ENCODE data around the gene THAP3. TPM values are rescaled to one million over a fixed set of nuclear protein-coding genes. Genes with fewer than 3 reads are reported as not detected.

Gene THAP3
- total RNA-seq, 2 experiments from 2014 or later: 15.2 to 18.7 TPM

DNA sequence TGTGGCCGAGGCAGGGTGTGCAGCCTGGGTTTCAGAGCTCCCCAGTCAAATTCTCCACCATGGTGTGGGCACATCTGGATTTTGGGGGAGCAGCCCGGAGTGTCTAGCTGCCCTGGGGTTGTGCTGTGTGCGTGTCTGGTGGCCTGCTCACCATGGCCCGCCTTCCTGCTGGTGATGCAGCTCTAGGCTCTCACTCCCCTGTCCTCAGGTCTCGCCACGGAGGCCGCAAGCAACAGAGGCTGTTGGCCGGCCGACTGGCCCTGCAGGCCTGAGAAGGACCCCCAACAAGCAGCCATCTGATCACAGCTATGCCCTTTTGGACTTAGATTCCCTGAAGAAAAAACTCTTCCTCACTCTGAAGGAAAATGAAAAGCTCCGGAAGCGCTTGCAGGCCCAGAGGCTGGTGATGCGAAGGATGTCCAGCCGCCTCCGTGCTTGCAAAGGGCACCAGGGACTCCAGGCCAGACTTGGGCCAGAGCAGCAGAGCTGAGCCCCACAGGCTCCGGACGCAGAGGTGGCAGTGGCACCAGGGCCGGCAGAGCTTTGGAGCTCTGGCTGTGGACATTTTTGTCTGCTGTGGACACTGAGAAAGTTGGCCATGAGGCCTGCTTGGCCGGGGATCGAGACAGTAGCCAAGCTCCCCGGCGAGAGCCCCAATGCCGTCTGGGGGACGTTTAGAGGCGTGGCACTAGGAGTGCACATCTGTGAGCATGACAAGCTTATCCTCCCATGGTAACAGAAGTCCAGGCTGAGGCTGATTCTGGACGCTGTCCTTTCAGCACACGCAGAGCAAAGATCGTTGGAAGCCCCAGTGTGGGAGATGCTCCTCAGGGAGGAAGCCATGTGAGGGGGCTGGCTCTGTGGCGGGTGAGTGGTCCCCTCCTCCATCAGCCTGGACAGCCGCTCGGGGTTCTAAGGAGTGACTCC, 8.2 kb downstream of the THAP3 start:
- Mint-ChIP-seq H3K4me3 (no peak overlapping the region), H3K4me1 (ENCODE audit: low read depth) (peaks cover 7% of the 10 kb centered on the region), H3K27ac (no peak overlapping the region), H3K36me3 (ENCODE audit: low read depth) (peaks cover 60% of the 10 kb centered on the region), H3K9me3 (no peaks in the 10 kb centered on the region), H3K27me3 (no peaks in the 10 kb centered on the region)
- TF ChIP-seq, protein P1, sequence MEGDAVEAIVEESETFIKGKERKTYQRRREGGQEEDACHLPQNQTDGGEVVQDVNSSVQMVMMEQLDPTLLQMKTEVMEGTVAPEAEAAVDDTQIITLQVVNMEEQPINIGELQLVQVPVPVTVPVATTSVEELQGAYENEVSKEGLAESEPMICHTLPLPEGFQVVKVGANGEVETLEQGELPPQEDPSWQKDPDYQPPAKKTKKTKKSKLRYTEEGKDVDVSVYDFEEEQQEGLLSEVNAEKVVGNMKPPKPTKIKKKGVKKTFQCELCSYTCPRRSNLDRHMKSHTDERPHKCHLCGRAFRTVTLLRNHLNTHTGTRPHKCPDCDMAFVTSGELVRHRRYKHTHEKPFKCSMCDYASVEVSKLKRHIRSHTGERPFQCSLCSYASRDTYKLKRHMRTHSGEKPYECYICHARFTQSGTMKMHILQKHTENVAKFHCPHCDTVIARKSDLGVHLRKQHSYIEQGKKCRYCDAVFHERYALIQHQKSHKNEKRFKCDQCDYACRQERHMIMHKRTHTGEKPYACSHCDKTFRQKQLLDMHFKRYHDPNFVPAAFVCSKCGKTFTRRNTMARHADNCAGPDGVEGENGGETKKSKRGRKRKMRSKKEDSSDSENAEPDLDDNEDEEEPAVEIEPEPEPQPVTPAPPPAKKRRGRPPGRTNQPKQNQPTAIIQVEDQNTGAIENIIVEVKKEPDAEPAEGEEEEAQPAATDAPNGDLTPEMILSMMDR (IDR thresholded peaks at IDR 0.05): no peak
- no peak for DNase-seq
- ChIA-PET POLR2A (interaction anchor here (0.7 to 1.3 kb wide), 2 partner anchors 30 to 53 kb away, joined by 3 to 6 read pairs; partner anchors contain the start of genes KLHL21 and ZBTB48), CTCF (interaction anchor here (1.4 kb wide), 1 partner anchor 78 kb away, joined by 4 read pairs; the partner anchor contains the start of genes NOL9 and TAS1R1)
- Histone ChIP-seq H3K4me3 (ENCODE audit: low read length) (no peak overlapping the region), H3K9me3 (ENCODE audit: control insufficient read depth in 1 of 2, insufficient read depth in 1 of 2, low read length in 2 of 2) (no peaks in the 10 kb centered on the region), H3K4me1 (ENCODE audit: insufficient read depth, low read length) (peaks cover 5% of the 10 kb centered on the region), H3K36me3 (ENCODE audit: insufficient read depth, low read length) (peaks cover 78% of the 10 kb centered on the region), H3K27me3 (ENCODE audit: control insufficient read depth in 1 of 2, insufficient read depth in 2 of 2, low read length in 2 of 2) (no peaks in the 10 kb centered on the region), H3K27ac (ENCODE audit: low read depth in 1 of 2, low read length in 2 of 2) (no peak overlapping the region)
- no peak for ATAC-seq (ENCODE audit: poor library complexity)
- intact Hi-C loops (cut with DNase I, micrococcal nuclease): no loop called here

- Mint-ChIP-seq H3K27me3 (no peaks in the 10 kb centered on the region), H3K4me3 (no peak overlapping the region), H3K9me3 (no peaks in the 10 kb centered on the region), H3K27ac (no peak overlapping the region), H3K4me1 (ENCODE audit: low read depth) (peaks cover 2% of the 10 kb centered on the region), H3K36me3 (ENCODE audit: low read depth) (peaks cover 62% of the 10 kb centered on the region)
- DNase-seq (peak in 13 of 14 experiments; percentile 21 to 63 (median 43)), ATAC-seq (ENCODE audit: poor library complexity) (peak; percentile 56)
- Histone ChIP-seq H3K27me3 (ENCODE audit: control insufficient read depth in 1 of 2, insufficient read depth in 2 of 2, low read length in 2 of 2) (no peaks in the 10 kb centered on the region), H3K4me3 (ENCODE audit: low read length) (no peak overlapping the region), H3K4me1 (ENCODE audit: insufficient read depth, low read length) (no peaks in the 10 kb centered on the region), H3K36me3 (ENCODE audit: insufficient read depth, low read length) (peaks cover 77% of the 10 kb centered on the region), H3K9me3 (ENCODE audit: control insufficient read depth in 1 of 2, insufficient read depth in 1 of 2, low read length in 2 of 2) (no peaks in the 10 kb centered on the region), H3K27ac (ENCODE audit: low read depth in 1 of 2, low read length in 2 of 2) (no peak overlapping the region)
- POLR2A ChIA-PET: interaction anchor here (1.3 kb wide), 1 partner anchor 80 kb away, joined by 3 read pairs; the partner anchor contains the start of genes NOL9 and TAS1R1
- CTCF ChIA-PET: interaction anchor here (0.6 to 1.5 kb wide), 3 partner anchors 54 to 574 kb away, joined by 3 to 5 read pairs (median 3); partner anchors contain the start of gene NOL9
- intact Hi-C loops (cut with DNase I, micrococcal nuclease): no loop called here
- TF ChIP-seq, protein P1 (IDR thresholded peaks at IDR 0.05): peak; percentile 31
Measured at GRCh38 chr1:6634371-6635052, 9.8 kb downstream of the THAP3 start.

DNA sequence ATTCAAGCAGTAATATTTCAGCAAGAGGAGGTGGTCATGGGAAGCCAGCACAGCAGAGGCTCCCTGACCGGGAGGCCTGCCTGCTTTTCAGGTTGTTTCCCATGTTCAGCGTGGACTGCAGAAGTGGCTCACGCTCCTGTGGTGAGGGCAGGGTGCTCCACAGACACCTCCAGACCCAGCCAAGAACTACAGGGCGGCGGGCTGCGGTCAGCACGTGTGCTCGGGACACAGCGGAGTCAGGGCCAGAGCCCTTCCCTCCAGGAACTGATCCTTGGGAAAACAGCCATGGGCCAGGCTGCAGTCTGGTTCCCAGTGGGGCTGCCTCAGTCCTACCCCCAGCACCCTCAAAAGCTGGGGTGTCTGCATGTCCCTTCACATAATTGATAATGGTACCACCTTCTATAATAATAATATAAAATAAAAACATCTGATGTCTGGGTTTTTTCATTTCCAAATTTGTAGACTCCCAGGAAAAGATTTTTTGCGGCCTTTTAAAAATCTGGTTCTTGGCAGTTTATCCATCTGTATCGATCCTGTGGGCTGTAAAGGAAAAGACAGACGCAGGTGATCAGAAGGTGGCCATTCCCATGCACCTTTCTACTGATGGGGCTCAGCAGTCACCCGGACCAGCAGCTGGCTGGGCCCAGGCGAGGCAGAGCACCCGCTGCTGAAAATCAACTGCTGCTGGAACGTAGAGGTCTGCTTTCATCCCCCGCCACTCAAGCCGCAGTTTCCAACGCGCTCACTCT, 10.7 kb downstream of the THAP3 start:
- Histone ChIP-seq H3K9me3 (ENCODE audit: control insufficient read depth in 1 of 2, insufficient read depth in 1 of 2, low read length in 2 of 2) (no peaks in the 10 kb centered on the region), H3K27me3 (ENCODE audit: control insufficient read depth in 1 of 2, insufficient read depth in 2 of 2, low read length in 2 of 2) (no peaks in the 10 kb centered on the region), H3K27ac (ENCODE audit: low read depth in 1 of 2, low read length in 2 of 2) (no peak overlapping the region), H3K4me3 (ENCODE audit: low read length) (no peak overlapping the region), H3K4me1 (ENCODE audit: insufficient read depth, low read length) (no peaks in the 10 kb centered on the region), H3K36me3 (ENCODE audit: insufficient read depth, low read length) (peaks cover 77% of the 10 kb centered on the region)
- DNase-seq (no peak), ATAC-seq (ENCODE audit: poor library complexity) (no peak)
- Mint-ChIP-seq H3K4me1 (ENCODE audit: low read depth) (no peaks in the 10 kb centered on the region), H3K36me3 (ENCODE audit: low read depth) (peaks cover 60% of the 10 kb centered on the region), H3K27me3 (no peaks in the 10 kb centered on the region), H3K27ac (no peak overlapping the region), H3K4me3 (no peak overlapping the region), H3K9me3 (no peaks in the 10 kb centered on the region)
- POLR2A ChIA-PET: interaction anchor here (1.3 kb wide), 1 partner anchor 81 kb away, joined by 3 read pairs; the partner anchor contains the start of genes NOL9 and TAS1R1
- CTCF ChIA-PET: interaction anchor here (1.5 kb wide), 1 partner anchor 81 kb away, joined by 5 read pairs; the partner anchor contains the start of gene NOL9
- TF ChIP-seq, protein P1 (IDR thresholded peaks at IDR 0.05): no peak
- intact Hi-C loops (cut with DNase I, micrococcal nuclease): no loop called here
